Measurements from ENCODE around the gene MAPKBP1.

Gene MAPKBP1

DNA sequence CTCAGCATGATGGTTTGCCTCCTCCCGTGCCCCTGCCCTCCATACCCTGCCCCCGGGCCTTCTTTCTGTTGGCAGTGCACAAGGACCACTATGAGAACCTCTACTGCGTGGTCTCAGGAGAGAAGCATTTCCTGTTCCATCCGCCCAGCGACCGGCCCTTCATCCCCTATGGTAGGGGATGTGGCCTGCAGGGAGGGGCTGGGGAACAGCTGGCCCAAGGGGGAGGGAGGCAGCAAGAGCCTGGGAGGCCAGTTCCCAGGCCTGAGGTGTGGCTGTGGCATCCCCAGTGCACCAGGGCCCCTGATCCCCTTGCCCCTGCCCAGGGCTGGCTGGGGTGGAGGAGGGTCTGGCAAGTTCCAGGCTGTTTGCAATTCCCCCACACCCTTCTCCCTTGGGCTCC lies 61.8 kb downstream of the MAPKBP1 start:
- FAIRE-seq = no peak
- no peak for TF ChIP-seq CTCF (IDR thresholded peaks at IDR 0.05; ENCODE audit: insufficient read depth, missing control alignments)
- DNase-seq (ENCODE audit: insufficient read length, low spot score) = no peak

DNA sequence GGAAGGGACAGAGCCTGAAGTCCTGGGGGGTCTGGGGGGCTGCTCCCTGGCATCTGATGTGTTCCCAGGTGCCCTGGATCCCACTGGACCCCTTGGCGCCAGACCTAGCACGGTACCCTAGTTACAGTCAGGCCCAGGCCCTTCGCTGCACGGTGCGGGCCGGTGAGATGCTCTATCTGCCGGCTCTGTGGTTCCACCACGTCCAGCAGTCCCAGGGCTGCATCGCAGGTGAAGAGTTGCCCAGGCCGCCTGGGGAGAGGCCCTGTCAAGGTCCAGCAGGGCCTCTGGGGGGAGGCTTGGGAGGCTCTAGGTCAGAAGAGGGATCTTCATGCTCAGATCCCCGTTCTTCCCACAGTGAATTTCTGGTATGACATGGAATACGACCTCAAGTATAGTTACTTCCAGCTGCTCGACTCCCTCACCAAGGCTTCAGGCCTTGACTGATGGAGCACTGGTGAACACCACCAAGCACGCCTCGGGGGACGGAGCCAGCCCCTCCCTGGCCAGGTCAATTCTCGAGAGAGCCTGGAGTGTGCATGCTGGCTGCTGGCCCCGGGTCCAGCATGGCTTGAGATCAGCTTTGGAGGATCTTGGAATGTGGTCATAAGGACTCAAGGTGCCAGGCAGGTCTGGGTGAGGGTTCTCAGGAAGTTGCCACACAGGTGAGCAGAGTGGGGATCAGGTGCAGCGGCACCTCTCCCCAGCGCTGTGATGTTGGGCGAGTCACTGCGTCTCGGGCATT lies 62.6 kb downstream of the MAPKBP1 start:
- no peak for TF ChIP-seq CTCF (IDR thresholded peaks at IDR 0.05; ENCODE audit: insufficient read depth, missing control alignments)
- FAIRE-seq (no peak), DNase-seq (ENCODE audit: insufficient read length, low spot score) (no peak)

DNA sequence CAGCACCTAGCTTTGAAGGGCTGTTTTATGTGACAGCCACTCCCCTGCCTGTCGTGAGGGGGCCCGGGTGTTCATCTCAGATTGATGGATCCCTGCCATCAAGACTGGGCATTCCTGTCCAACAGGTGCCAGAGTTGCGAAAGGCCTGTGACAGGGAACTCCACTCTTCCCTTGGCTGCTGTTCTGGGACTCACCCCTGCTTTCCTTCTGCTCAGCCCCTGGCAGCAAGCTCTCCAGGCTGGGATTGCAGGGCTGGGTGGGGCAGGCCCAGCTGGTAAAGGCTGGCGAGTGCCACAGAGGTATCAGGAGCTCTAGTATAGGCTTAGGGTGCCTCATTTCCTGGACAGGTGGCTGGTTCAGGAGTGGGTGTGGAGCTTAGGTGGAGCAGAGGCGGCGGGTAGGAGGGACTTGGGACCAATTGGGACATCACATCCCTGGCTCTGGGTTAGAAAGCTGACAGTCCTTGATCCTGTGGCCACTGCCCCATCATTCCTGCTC lies 64.2 kb downstream of the MAPKBP1 start, which contains the start of gene PLA2G4B:
PLA2G4B (plus strand) TSS at position 448 of the 498 bp plus-strand sequence. CDS start 67 bp downstream, outside the sequence.
- FAIRE-seq = no peak
- DNase-seq (ENCODE audit: insufficient read length, low spot score) = no peak
- TF ChIP-seq CTCF (IDR thresholded peaks at IDR 0.05; ENCODE audit: insufficient read depth, missing control alignments) = no peak

DNA sequence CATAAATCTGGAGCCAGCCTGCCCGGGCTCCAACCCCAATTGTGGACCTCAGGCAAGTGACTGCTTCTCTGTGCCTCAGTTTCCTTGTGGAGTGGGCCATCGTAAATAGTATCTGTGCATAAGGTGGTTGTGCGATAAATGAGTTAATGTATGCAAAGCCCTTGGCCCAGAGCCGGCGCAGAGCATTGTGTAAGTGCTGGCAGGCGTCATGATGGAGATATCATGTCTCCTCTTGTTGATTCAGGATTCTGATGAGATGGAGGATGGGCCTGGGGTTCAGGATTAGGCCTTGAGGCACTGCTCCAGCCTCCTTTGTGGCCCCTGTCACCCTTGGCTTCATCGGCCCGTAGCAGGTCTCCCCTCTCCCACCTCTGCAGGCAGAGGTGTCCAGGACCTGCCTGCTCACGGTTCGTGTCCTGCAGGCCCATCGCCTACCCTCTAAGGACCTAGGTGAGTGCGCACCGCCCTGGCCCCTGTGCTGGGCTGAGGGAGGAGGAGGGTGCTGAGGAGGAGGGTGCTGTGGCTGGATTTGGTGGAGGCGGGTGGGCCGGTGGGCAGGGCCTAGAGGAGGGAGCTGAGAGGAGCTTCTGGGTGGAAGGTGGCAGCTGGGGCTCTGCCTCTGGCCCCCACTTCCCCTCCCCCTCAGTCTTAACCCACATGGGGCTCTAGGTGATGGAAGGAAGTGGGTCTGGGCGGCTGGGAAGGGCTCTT lies 65.7 kb downstream of the MAPKBP1 start:
- FAIRE-seq (no peak), DNase-seq (ENCODE audit: insufficient read length, low spot score) (no peak)
- no peak for TF ChIP-seq CTCF (IDR thresholded peaks at IDR 0.05; ENCODE audit: insufficient read depth, missing control alignments)

DNA sequence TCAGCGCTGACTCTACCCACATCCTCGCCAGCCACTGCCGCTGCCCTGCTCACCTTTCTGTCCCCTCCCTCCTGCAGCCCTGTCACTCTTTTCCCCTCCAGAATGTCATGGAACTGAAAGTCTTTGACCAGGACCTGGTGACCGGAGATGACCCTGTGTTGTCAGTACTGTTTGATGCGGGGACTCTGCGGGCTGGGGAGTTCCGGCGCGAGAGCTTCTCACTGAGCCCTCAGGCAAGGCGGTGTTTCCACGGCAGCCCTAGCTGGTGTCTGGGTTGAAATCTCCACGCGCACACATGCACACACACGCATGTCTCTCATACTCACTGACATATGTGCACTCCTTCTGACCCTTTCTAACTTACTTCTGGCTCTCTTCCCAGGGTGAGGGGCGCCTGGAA lies 66.4 kb downstream of the MAPKBP1 start:
- DNase-seq (ENCODE audit: insufficient read length, low spot score) (no peak), FAIRE-seq (no peak)
- TF ChIP-seq CTCF (IDR thresholded peaks at IDR 0.05; ENCODE audit: insufficient read depth, missing control alignments) = no peak

GRCh38 chr15:41841131-41841530 lies 66.8 kb downstream of the MAPKBP1 start:
- no peak for DNase-seq (ENCODE audit: insufficient read length, low spot score)
- no peak for FAIRE-seq
- TF ChIP-seq CTCF (IDR thresholded peaks at IDR 0.05; ENCODE audit: insufficient read depth, missing control alignments) = no peak

GRCh38 chr15:41842229-41842628 lies 67.9 kb downstream of the MAPKBP1 start:
- TF ChIP-seq CTCF (IDR thresholded peaks at IDR 0.05; ENCODE audit: insufficient read depth, missing control alignments) = no peak
- no peak for FAIRE-seq
- no peak for DNase-seq (ENCODE audit: insufficient read length, low spot score)

Measured in D721Med (cell line).